ENCODE results near the gene PANK1.

PANK1 gene

DNA sequence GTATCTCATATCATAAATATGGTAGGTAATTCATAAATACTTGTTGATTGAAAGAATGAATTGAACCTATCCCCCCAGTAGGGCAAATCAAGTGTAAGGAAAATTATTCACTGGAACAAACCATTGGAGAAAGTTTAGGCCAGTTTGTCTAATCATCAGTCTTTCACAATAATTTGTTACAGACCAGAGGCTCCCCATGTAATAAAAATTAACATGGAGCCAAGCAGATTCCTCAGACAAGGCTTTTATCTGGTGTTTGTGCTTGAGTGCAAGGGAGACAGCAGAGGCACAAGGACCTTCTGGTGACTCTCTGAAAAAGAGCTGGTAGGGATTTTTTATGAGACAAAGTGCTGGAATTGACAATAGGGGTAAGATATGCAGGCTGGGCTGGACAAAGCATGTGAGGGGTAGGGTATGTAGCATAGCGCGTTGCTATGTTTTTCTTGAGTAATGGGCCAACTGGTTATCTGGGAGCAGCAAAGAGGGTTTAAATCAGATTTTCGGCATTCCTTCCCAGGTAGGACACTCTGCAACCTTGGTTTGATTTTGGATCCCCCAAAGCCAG is 7.8 kb upstream of the PANK1 start:
- Histone ChIP-seq H3K4me2 (peak overlapping the region; percentile 37; the same call in 1 of the 2 replicates), H3K4me1 (ENCODE audit: low read depth, poor library complexity, severe bottlenecking) (peaks cover 11% of the 10 kb centered on the region), H3K79me2 (ENCODE audit: insufficient read depth, low read depth) (no peaks in the 10 kb centered on the region), H4K20me1 (ENCODE audit: insufficient read depth) (no peaks in the 10 kb centered on the region), H3K27me3 (ENCODE audit: insufficient read depth, low read depth) (0 out of 2 replicates have a peak, but pooled peaks cover 3% of the 10 kb centered on the region), H2AFZ (ENCODE audit: low read depth) (no peak overlapping the region), H3K9ac (no peak overlapping the region), H3K4me3 (IDR thresholded peaks at IDR 0.05; ENCODE audit: insufficient read depth, low read depth, low read length) (no peak overlapping the region), H3K36me3 (ENCODE audit: insufficient read depth) (no peaks in the 10 kb centered on the region), H3K27ac (no peak overlapping the region)
- TF ChIP-seq, protein P1, sequence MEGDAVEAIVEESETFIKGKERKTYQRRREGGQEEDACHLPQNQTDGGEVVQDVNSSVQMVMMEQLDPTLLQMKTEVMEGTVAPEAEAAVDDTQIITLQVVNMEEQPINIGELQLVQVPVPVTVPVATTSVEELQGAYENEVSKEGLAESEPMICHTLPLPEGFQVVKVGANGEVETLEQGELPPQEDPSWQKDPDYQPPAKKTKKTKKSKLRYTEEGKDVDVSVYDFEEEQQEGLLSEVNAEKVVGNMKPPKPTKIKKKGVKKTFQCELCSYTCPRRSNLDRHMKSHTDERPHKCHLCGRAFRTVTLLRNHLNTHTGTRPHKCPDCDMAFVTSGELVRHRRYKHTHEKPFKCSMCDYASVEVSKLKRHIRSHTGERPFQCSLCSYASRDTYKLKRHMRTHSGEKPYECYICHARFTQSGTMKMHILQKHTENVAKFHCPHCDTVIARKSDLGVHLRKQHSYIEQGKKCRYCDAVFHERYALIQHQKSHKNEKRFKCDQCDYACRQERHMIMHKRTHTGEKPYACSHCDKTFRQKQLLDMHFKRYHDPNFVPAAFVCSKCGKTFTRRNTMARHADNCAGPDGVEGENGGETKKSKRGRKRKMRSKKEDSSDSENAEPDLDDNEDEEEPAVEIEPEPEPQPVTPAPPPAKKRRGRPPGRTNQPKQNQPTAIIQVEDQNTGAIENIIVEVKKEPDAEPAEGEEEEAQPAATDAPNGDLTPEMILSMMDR (conservative IDR thresholded peaks at IDR 0.05; ENCODE audit: low read depth, low read length) = no peak

DNA sequence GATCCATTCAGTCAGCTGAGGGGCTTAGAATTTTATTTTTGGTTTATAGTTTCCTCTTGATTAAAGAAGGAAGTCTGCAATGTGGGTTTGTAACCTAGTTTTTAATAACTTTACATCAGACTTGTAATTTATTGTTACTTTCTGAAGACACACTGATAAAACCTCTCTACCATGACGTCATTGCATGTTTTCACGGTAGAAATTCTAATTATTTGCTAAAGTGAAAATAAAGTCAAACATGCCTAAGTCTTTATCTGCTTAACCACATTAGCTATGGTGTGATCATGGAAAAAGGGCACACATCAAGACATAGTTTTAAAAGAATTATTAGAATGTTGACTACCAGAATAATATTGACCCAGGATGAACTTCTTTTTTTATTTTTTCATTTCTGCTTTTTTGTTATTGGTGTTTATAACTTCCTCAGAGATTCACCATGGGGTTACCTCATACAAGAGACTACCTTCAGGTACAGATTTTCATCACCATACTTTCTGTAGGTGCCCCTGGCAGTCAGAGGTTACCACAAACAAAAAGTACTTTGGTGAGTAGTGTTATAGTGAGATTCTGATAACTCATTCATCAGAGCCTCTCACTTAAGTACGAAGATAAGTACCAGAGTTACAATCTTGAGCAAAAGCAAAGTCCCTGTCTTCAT is 7.0 kb upstream of the PANK1 start:
- Histone ChIP-seq H3K9ac (no peak overlapping the region), H3K27ac (no peak overlapping the region), H4K20me1 (ENCODE audit: insufficient read depth) (no peaks in the 10 kb centered on the region), H3K27me3 (ENCODE audit: insufficient read depth, low read depth) (0 out of 2 replicates have a peak, but pooled peaks cover 3% of the 10 kb centered on the region), H3K4me1 (ENCODE audit: low read depth, poor library complexity, severe bottlenecking) (peaks cover 11% of the 10 kb centered on the region), H3K4me2 (no peak overlapping the region), H3K4me3 (IDR thresholded peaks at IDR 0.05; ENCODE audit: insufficient read depth, low read depth, low read length) (no peak overlapping the region), H2AFZ (ENCODE audit: low read depth) (no peak overlapping the region), H3K79me2 (ENCODE audit: insufficient read depth, low read depth) (no peaks in the 10 kb centered on the region), H3K36me3 (ENCODE audit: insufficient read depth) (no peaks in the 10 kb centered on the region)
- TF ChIP-seq, protein P1 (conservative IDR thresholded peaks at IDR 0.05; ENCODE audit: low read depth, low read length) = no peak

- Histone ChIP-seq H3K27ac (no peak overlapping the region), H3K36me3 (ENCODE audit: insufficient read depth) (no peaks in the 10 kb centered on the region), H3K27me3 (ENCODE audit: insufficient read depth, low read depth) (0 out of 2 replicates have a peak, but pooled peaks cover 3% of the 10 kb centered on the region), H3K4me2 (no peak overlapping the region), H3K9ac (no peak overlapping the region), H3K79me2 (ENCODE audit: insufficient read depth, low read depth) (no peaks in the 10 kb centered on the region), H4K20me1 (ENCODE audit: insufficient read depth) (no peaks in the 10 kb centered on the region), H2AFZ (ENCODE audit: low read depth) (no peak overlapping the region), H3K4me3 (IDR thresholded peaks at IDR 0.05; ENCODE audit: insufficient read depth, low read depth, low read length) (no peak overlapping the region), H3K4me1 (ENCODE audit: low read depth, poor library complexity, severe bottlenecking) (peaks cover 11% of the 10 kb centered on the region)
- TF ChIP-seq, protein P1 (conservative IDR thresholded peaks at IDR 0.05; ENCODE audit: low read depth, low read length) = no peak
These were observed 6.3 kb upstream of the PANK1 start for GRCh38 chr10:89651205-89651915.

GRCh38 chr10:89649051-89649450 is 4.0 kb upstream of the PANK1 start:
- Histone ChIP-seq H3K9ac (no peak overlapping the region), H3K4me2 (no peak overlapping the region), H3K27ac (no peak overlapping the region), H3K36me3 (ENCODE audit: insufficient read depth) (no peaks in the 10 kb centered on the region), H3K27me3 (ENCODE audit: insufficient read depth, low read depth) (no peaks in the 10 kb centered on the region), H3K4me3 (IDR thresholded peaks at IDR 0.05; ENCODE audit: insufficient read depth, low read depth, low read length) (no peak overlapping the region), H3K4me1 (ENCODE audit: low read depth, poor library complexity, severe bottlenecking) (peaks cover 20% of the 10 kb centered on the region), H3K79me2 (ENCODE audit: insufficient read depth, low read depth) (no peaks in the 10 kb centered on the region), H4K20me1 (ENCODE audit: insufficient read depth) (no peaks in the 10 kb centered on the region), H2AFZ (ENCODE audit: low read depth) (no peak overlapping the region)
- TF ChIP-seq, protein P1 (conservative IDR thresholded peaks at IDR 0.05; ENCODE audit: low read depth, low read length) = no peak

All from KMS-11 (cell line).